Peyer's patch (tissue), 4 donors: Measurements from ENCODE around the gene SERTAD3. TPM values are rescaled to one million over a fixed set of nuclear protein-coding genes. Genes with fewer than 3 reads are reported as not detected.
"Not testable (repeated sequence)": the region's sequence is repeated elsewhere in the genome, so short reads cannot be mapped to it uniquely, and the experiment has no call there.

Experiments
- DNase-seq, 3 donors: peaks; one replicate each; pipeline ENCODE4 v3.0.0-alpha.2; 2017 to 2019
- H3K27ac ChIP-seq, 4 donors: fragments of 200-600 bp; sonication (generic); one replicate each; pipeline ENCODE4 v1.5.1; 2016 to 2019
- H3K27me3 ChIP-seq, 2 donors: fragments of 200-600 bp; sonication (generic); one replicate each; pipeline ENCODE4 v1.5.1; 2019
- H3K36me3 ChIP-seq, 3 donors: fragments of 200-600 bp; sonication (generic); one replicate each; pipeline ENCODE4 v1.5.1; 2016 to 2019
- H3K4me1 ChIP-seq, 4 donors: fragments of 200-600 bp; sonication (generic); one replicate each; pipeline ENCODE4 v1.5.1; 2016 to 2019
- H3K4me3 ChIP-seq, 4 donors: fragments of 200-600 bp; sonication (generic); 1 replicate in 3 of 4; 2 replicates in 1 of 4; pipeline ENCODE4 v1.5.1; 2016 to 2019; ENCODE audit warnings: mild to moderate bottlenecking in 1 of 4
- H3K9me3 ChIP-seq, 4 donors: fragments of 200-600 bp; sonication (generic); one replicate each; pipeline ENCODE4 v1.5.1; 2016 to 2019; ENCODE audit warnings: mild to moderate bottlenecking in 1 of 4
- POLR2A ChIP-seq, 2 donors: fragments of 450-650 bp; IDR thresholded peaks; one replicate each; pipeline ENCODE4 v1.5.1; 2017; ENCODE audit warnings: antibody characterized with exemption in 2 of 2, mild to moderate bottlenecking in 2 of 2, moderate library complexity in 2 of 2
- total RNA-seq, 4 donors: library from RNA; depleted of rRNA; stranded (reverse); fragments of >200 nt; gene quantifications; one replicate each; pipeline ENCODE4 v1.1.0, GENCODE V29; 2016
- TF ChIP-seq, protein P1 (sequence below), 6 experiments: fragments of 450-650 bp in 4 of 6; fragments of 200-600 bp in 2 of 6; sonication (generic) in 1 of 6; IDR thresholded peaks; one replicate each; pipeline ENCODE4 v1.5.1; 2017 to 2019; ENCODE audit warnings: antibody characterized with exemption in 6 of 6, mild to moderate bottlenecking in 3 of 6, moderate library complexity in 1 of 6

The SERTAD3 gene, protein sequence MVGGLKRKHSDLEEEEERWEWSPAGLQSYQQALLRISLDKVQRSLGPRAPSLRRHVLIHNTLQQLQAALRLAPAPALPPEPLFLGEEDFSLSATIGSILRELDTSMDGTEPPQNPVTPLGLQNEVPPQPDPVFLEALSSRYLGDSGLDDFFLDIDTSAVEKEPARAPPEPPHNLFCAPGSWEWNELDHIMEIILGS
- total RNA-seq = 10 to 100 TPM in 3 of 4 donors, 1 to 10 TPM in 1; 9.1 to 22.4 (median 15.2) TPM

DNA sequence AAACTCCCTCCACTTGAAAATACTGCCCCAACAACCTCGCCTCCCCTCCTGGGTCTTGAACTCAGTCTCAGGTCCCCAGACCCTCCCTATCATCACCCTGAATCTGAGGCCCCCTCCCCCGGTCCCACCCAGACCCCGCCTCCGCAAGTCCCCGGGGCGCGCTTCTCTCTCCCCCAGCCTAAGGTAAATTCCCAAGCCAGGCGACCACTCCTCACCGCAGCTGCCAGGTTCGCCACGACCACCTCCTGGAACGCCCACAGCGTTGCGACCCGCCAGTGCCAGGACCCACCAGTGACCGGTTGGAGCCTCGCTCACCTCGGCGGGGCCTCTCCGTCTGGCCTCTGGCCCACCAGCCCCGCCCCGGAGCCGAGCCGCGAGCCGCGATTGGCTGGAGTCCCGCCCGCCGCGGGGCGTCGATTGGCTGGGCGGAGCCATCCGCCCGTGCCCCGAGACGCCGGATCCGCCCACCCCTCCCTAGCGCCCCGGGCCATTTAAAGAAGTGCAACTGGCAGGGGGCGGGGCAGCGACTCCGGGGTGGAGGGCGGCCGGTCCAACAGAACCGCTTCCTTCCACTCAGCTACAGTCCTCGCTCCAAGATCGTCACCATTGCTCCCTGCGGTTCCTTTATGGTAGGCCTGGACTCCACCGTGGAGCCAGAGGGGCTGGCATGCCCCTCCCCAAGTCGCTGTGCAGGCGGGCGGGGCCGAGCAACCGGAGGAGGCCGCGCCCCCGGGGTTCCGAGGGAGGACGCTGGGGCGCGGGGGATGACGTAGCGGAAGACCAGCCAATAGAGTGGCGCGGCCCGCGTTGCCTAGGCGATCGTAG is at the start of gene SERTAD3:
SERTAD3 (minus strand) TSS at position 336 of the 825 bp plus-strand sequence. CDS start 2,255 bp downstream, outside the sequence.
- Histone ChIP-seq H3K4me1 (peaks cover 0 to 15% (median 0%) of the 10 kb centered on the region in 4 donors), H3K9me3 (no peaks in the 10 kb centered on the region), H3K4me3 (peak within 1 kb of the TSS; percentile 85 to 97 (median 90)), H3K27ac (peak within 1 kb of the TSS; percentile 95 to 99 (median 98)), H3K27me3 (no peaks in the 10 kb centered on the region), H3K36me3 (peaks cover 0 to 36% (median 0%) of the 10 kb centered on the region in 3 donors)
- TF ChIP-seq POLR2A (IDR thresholded peaks at IDR 0.05) = peak; percentile 95 to 99
- TF ChIP-seq, protein P1, sequence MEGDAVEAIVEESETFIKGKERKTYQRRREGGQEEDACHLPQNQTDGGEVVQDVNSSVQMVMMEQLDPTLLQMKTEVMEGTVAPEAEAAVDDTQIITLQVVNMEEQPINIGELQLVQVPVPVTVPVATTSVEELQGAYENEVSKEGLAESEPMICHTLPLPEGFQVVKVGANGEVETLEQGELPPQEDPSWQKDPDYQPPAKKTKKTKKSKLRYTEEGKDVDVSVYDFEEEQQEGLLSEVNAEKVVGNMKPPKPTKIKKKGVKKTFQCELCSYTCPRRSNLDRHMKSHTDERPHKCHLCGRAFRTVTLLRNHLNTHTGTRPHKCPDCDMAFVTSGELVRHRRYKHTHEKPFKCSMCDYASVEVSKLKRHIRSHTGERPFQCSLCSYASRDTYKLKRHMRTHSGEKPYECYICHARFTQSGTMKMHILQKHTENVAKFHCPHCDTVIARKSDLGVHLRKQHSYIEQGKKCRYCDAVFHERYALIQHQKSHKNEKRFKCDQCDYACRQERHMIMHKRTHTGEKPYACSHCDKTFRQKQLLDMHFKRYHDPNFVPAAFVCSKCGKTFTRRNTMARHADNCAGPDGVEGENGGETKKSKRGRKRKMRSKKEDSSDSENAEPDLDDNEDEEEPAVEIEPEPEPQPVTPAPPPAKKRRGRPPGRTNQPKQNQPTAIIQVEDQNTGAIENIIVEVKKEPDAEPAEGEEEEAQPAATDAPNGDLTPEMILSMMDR (IDR thresholded peaks at IDR 0.05) = peak in 1 of 6 experiments; percentile 13
- peak; percentile 98 to 99 (median 99) for DNase-seq

DNA sequence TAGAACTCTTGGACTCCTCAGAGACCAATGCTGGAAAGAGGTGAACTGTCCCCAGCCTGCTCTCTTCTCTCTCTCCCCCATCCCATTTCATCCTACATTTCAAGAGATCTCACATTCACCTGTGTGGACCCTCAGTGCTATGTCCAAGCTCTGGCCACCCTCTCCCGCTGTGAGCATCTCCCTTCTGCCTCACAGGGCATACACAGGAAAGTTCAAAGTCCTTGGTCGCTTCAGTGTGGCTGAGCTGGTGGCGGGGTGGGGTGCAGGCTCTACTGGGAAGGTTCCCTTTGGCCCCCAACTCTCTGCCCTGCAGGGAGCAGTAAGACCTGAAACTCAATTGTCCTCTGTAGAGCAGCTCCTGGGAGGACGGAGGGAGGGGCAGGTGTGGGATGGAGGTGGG is 49.6 kb upstream of the SERTAD3 start:
- no peaks in the 10 kb centered on the region for H3K9me3 ChIP-seq
- no peak overlapping the region for H3K4me3 ChIP-seq
- H3K27me3 ChIP-seq = no peaks in the 10 kb centered on the region
- H3K27ac ChIP-seq = no peak overlapping the region
- TF ChIP-seq, protein P1 (IDR thresholded peaks at IDR 0.05) = no peak
- no peak for TF ChIP-seq POLR2A (IDR thresholded peaks at IDR 0.05)
- DNase-seq = no peak
- no peaks in the 10 kb centered on the region for H3K4me1 ChIP-seq
- H3K36me3 ChIP-seq = no peaks in the 10 kb centered on the region

DNA sequence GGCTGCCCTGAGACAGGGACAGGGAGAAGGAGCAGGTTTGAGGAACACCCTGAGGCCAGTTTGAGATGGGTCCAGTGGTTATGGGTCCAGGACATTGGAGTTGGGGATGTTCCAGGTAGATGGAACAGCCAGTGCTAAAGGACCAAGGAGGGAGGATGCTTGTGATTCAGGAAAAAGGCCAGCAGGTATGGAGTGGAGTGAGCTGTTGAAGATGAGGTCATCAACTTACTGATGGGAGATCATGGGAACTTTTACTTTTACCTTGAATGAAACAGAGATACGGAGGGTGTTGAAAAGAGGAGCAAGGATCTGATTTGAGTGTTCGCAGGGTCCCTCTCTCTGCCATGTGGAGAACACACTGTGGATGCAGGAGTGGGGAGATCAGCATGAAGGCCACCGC is 48.1 kb upstream of the SERTAD3 start:
- H3K4me3 ChIP-seq = no peak overlapping the region
- TF ChIP-seq, protein P1 (IDR thresholded peaks at IDR 0.05) = no peak
- no peak for TF ChIP-seq POLR2A (IDR thresholded peaks at IDR 0.05)
- H3K27me3 ChIP-seq = no peaks in the 10 kb centered on the region
- no peak overlapping the region for H3K27ac ChIP-seq
- H3K9me3 ChIP-seq = no peaks in the 10 kb centered on the region
- H3K36me3 ChIP-seq = no peaks in the 10 kb centered on the region
- DNase-seq = no peak
- H3K4me1 ChIP-seq = peaks cover 0 to 4% (median 0%) of the 10 kb centered on the region in 4 donors

DNA sequence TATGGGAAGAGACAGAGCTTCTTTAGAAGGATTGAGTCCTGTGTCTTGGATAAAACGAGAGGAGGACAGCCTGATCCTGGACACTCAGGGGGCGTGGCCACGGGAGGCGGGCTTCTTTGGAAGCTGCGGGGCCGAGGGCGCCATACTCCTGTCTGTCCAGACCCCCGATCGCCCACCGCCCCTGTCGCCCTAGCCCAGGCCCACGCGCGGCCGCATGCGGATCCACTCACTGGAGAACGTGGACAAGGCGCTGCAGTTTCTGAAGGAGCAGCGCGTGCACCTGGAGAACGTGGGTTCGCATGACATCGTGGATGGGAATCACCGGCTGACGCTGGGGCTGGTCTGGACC is 45.7 kb upstream of the SERTAD3 start:
- Histone ChIP-seq H3K9me3 (no peaks in the 10 kb centered on the region), H3K4me3 (no peak overlapping the region), H3K4me1 (peaks cover 0 to 4% (median 0%) of the 10 kb centered on the region in 4 donors), H3K27ac (no peak overlapping the region), H3K36me3 (no peaks in the 10 kb centered on the region), H3K27me3 (no peaks in the 10 kb centered on the region)
- no peak for DNase-seq
- TF ChIP-seq, protein P1 (IDR thresholded peaks at IDR 0.05) = no peak
- TF ChIP-seq POLR2A (IDR thresholded peaks at IDR 0.05) = no peak

DNA sequence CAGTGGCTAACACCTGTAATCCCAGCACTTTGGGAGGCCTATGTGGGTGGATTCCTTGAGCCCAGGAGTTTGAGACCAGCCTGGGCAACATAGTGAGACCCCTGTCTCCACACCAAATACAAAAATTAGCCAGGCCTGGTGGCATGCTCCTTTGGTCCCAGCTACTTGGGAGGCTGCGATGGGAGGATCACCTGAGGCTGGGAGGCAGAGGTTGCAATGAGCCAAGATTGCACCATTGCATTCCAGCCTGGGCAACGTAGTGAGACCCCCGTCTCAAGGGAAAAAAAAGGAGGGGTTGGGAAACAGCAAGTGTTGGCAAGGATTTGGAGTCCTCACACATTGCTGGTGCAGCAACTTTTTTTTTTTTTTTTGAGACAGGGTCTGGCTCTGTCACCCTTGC is 41.9 kb upstream of the SERTAD3 start:
- Histone ChIP-seq H3K9me3 (no peaks in the 10 kb centered on the region), H3K4me1 (peaks cover 0 to 4% (median 0%) of the 10 kb centered on the region in 4 donors), H3K27ac (no peak overlapping the region), H3K27me3 (no peaks in the 10 kb centered on the region), H3K4me3 (no peak overlapping the region), H3K36me3 (no peaks in the 10 kb centered on the region)
- TF ChIP-seq, protein P1 (IDR thresholded peaks at IDR 0.05) = no peak
- TF ChIP-seq POLR2A (IDR thresholded peaks at IDR 0.05) = no peak
- DNase-seq = no peak

DNA sequence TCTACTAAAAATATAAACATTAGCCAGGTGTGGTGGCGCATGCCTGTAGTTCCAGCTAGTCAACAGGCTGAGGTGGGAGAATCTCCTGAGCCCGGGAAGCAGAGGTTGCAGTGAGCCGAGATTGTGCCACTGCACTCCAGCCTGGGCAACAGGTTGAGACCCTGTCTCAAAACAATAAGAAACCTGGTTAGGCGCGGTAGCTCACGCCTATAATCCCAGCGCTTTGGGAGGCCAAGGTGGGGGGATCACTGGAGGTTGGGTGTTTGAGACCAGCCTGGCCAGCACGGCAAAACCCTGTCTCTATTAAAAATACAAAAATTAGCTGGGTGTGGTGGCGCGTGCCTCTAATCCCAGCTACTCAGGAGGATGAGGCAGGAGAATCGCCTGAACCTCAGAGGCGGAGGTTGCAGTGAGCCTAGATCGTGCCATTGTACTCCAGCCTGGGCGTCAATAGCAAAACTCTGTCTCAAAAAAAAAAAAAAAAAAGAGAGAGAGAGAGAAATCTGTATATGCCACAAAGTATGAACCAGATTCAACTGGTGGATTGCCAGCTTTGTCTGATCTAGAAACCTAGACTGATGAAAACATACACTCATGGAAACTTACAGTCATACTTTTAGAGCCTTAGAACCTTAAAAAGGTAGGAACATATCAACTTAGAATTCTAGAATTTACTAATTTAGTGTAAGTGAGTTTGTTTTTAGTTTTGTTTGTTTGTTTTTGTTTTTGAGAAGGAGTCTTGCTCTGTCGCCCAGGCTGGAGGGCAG is 31.9 kb upstream of the SERTAD3 start:
- not testable (repeated sequence) for DNase-seq, H3K4me1 ChIP-seq, H3K4me3 ChIP-seq, H3K27ac ChIP-seq, H3K27me3 ChIP-seq, H3K36me3 ChIP-seq, H3K9me3 ChIP-seq
